ENCODE results near the gene HES2. TPM values are rescaled to one million over a fixed set of nuclear protein-coding genes. Genes with fewer than 3 reads are reported as not detected.
A peak's percentile ranks its signal among the peaks of the same experiment; 100 is the strongest.

HES2 gene
- total and polyA plus RNA-seq, 9 donors: 0.08 to 9.2 (median 0.43) TPM; not detected in 3

GRCh38 chr1:6424000-6424565, 4.4 kb upstream of the HES2 start:
- WGBS, 3 donors: 2% methylated on average over 32 to 35 of the region's 35 CpGs

GRCh38 chr1:6423321-6423999, 3.7 kb upstream of the HES2 start:
- TF ChIP-seq CTCF (IDR thresholded peaks at IDR 0.05): no peak
- TF ChIP-seq POLR2A (IDR thresholded peaks at IDR 0.05): no peak
- no peak for TF ChIP-seq EP300 (IDR thresholded peaks at IDR 0.05)
- Histone ChIP-seq H3K4me1 (ENCODE audit: insufficient read depth) (no peaks in the 10 kb centered on the region), H3K4me3 (no peak overlapping the region), H3K36me3 (no peaks in the 10 kb centered on the region), H3K27ac (no peak overlapping the region), H3K27me3 (peaks cover 16% of the 10 kb centered on the region), H3K9me3 (no peaks in the 10 kb centered on the region)
- intact Hi-C loops (cut with DNase I): no loop called here
- peak in 2 of 5 donors; percentile 41 to 51 for DNase-seq
- WGBS, 3 donors: 3 to 8% (median 7%) methylated on average over 20 to 24 of the region's 24 CpGs

More at GRCh38 chr1:6424000-6424565, 4.4 kb upstream of the HES2 start:
- H3K27ac ChIP-seq: no peak overlapping the region
- no peaks in the 10 kb centered on the region for H3K9me3 ChIP-seq
- peaks cover 16% of the 10 kb centered on the region for H3K27me3 ChIP-seq
- no peaks in the 10 kb centered on the region for H3K4me1 ChIP-seq (ENCODE audit: insufficient read depth)
- H3K36me3 ChIP-seq: no peaks in the 10 kb centered on the region
- intact Hi-C loops (cut with DNase I): no loop called here
- TF ChIP-seq EP300 (IDR thresholded peaks at IDR 0.05) (no peak), CTCF (IDR thresholded peaks at IDR 0.05) (no peak), POLR2A (IDR thresholded peaks at IDR 0.05) (no peak)
- no peak for DNase-seq
- H3K4me3 ChIP-seq: no peak overlapping the region

GRCh38 chr1:6421266-6421665, 1.5 kb upstream of the HES2 start:
- H3K4me1 ChIP-seq (ENCODE audit: insufficient read depth): no peaks in the 10 kb centered on the region
- WGBS, 3 donors: 51 to 60% (median 58%) methylated on average over 4 of the region's 4 CpGs
- H3K9me3 ChIP-seq: no peaks in the 10 kb centered on the region
- intact Hi-C loops (cut with DNase I): no loop called here
- peaks cover 16% of the 10 kb centered on the region for H3K27me3 ChIP-seq
- no peak for DNase-seq
- no peak overlapping the region for H3K4me3 ChIP-seq
- no peaks in the 10 kb centered on the region for H3K36me3 ChIP-seq
- TF ChIP-seq EP300 (IDR thresholded peaks at IDR 0.05) (no peak), CTCF (IDR thresholded peaks at IDR 0.05) (no peak), POLR2A (IDR thresholded peaks at IDR 0.05) (no peak)
- H3K27ac ChIP-seq: no peak overlapping the region

GRCh38 chr1:6420454-6421042, 829 bp upstream of the HES2 start:
- intact Hi-C loops (cut with DNase I): no loop called here
- no peaks in the 10 kb centered on the region for H3K4me1 ChIP-seq (ENCODE audit: insufficient read depth)
- no peaks in the 10 kb centered on the region for H3K9me3 ChIP-seq
- H3K27ac ChIP-seq: no peak overlapping the region
- H3K4me3 ChIP-seq: no peak overlapping the region
- H3K36me3 ChIP-seq: no peaks in the 10 kb centered on the region
- TF ChIP-seq EP300 (IDR thresholded peaks at IDR 0.05) (no peak), CTCF (IDR thresholded peaks at IDR 0.05) (no peak), POLR2A (IDR thresholded peaks at IDR 0.05) (no peak)
- peaks cover 12% of the 10 kb centered on the region for H3K27me3 ChIP-seq
- 6 to 8% (median 6%) methylated on average over 37 to 44 of the region's 44 CpGs for WGBS, 3 donors
- no peak for DNase-seq
